Iris pigment epithelial cell (primary cell): ENCODE data around the gene MAJIN.

Experiments
- DNase-seq: peaks from one replicate; pipeline ENCODE4 v3.0.0-alpha.2; 2011; ENCODE audit warnings: low read depth

The MAJIN gene

DNA sequence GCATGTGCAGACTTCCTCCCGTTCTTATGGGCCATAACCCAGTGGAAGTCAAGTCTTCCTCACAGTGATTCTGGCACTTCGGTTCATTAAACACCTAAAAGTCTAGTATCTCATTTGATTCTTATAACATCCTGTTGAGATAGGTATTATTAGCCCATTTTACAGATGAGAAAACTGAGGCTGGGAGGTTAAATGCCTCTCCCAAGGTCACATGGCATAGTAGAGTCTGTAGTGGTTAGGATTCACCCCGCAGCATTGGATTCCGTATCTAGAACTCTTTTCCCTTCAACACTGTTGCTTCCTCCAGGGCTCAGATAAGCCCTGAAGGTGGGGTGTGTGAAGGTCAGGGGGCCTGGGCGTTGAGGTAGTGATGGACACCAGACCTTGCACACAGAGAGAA, 39.6 kb downstream of the MAJIN start:
- DNase-seq: no peak

DNA sequence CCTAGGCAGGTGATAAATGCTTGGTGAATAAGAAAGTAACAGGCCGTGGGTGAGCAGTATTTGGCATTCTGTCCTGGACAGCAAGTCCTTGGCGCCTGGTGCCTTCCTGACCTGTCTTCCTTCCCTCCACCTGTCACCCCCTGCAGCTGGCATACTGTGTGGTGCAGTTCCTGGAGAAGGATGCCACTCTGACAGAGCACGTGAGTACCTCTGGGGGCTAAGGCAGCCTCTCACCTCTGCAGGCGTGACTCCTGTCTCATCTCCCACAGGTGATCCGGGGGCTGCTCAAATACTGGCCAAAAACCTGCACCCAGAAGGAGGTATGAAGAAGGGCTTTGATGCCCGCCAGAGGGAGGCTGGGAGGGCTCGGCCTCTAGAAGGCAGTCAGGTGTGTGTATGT, 40.6 kb downstream of the MAJIN start:
- DNase-seq: no peak

DNA sequence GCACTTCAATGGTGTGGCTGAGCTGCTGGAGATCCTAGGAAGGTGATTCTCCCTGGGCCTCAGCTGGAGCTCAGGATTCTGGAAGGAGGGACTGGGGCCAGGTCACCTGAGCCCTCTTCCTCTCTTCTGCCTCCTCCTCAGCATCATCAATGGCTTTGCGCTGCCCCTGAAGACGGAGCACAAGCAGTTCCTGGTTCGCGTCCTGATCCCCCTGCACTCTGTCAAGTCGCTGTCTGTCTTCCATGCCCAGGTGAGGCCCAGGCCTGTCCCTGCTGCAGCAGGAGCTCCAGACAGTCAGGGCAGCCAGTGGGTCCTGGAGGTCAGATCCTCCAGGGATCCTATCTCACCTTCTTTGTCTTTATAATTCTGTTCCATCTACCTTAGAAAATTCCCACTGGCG, 41.6 kb downstream of the MAJIN start:
- DNase-seq: no peak

DNA sequence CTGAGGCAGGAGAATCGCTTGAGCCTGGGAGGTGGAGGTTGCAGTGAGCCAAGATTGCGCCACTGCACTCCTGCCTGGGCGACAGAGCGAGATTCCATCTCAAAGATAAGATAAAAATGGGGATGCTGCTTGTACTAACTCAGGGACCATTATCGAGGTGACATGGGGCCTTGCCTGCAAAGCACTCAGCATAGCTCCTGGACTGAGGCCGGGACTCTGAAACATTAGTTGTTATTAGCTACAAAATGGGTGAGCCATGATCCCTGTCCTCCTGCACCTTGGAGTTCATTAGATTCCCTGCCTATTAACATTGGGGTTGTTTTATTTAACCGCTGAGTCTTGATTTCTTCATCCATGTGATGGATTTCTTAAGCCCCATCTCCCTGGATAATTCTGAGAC, 42.3 kb downstream of the MAJIN start:
- no peak for DNase-seq

DNA sequence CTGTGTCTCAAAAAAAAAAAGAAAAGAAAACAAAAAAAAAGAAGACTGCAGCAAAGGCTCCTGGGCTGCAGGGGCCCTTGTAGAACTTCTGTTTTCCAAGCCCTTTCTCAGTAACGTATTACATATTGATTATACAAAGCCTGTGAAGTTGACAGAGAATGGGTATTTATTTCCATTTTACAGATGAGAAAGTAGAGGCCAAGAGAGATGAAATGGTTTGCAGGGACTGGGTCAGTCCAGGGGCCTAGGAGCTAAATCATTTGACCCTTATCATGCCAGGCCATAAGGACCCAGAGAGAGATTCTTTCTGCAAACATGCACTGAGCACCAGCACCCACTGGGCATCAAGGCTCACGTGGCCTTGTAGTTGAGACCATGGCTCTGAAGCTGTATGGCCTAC, 43.0 kb downstream of the MAJIN start:
- DNase-seq: no peak

DNA sequence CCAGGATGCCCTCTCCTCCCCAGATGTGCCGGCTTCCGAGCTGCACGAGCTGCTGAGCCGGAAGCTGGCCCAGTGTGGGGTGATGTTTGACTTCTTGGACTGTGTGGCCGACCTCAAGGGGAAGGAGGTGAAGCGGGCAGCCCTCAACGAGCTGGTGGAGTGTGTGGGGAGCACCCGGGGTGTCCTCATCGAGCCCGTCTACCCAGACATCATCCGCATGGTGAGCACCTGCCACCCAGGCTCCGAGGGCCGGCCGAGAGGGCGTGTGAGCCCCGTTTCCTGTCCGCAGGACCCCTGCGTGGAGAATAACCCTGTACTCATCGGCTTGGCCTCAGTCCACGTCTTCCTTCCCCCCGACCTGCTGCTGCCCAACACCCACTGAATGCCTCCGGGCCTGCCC, 45.2 kb downstream of the MAJIN start:
- no peak for DNase-seq

DNA sequence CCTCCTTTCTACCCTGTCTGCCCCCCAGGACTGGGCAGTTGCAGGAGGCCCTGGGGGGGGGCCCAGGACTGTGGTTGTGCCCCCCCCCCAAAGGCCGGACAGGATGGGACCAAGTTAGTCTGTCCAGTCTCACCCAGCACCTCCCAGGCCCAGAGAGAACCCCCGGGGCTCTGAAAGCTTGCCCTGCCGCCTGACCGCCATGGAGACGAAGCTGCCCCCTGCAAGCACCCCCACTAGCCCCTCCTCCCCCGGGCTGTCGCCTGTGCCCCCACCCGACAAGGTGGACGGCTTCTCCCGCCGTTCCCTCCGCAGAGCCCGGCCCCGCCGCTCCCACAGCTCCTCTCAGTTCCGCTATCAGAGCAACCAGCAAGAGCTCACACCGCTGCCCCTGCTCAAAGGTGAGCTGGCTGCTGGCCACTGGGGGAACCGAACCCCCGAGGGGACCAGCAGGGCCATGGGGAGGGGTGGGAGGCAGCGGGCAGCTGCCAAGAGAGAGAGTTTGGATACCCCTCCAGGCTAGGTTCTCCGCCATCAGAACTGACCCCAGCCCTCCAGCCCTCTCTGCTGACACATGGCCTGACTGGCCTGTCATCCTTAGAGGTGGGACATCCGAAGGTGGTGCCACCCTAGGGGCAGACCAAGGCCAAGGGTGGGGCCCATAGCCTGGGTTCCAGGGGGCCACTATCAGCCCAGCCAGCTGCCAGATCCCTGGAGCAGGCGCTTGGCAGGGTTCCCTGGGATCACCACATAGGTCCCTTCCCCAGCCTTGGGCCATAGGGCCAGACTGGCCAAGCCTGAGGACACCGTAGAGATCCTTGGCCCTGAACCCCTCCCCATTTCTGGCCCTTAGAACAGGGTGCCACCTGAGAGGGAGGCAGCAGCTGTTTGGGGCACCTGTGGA, 46.1 kb downstream of the MAJIN start:
- no peak for DNase-seq

DNA sequence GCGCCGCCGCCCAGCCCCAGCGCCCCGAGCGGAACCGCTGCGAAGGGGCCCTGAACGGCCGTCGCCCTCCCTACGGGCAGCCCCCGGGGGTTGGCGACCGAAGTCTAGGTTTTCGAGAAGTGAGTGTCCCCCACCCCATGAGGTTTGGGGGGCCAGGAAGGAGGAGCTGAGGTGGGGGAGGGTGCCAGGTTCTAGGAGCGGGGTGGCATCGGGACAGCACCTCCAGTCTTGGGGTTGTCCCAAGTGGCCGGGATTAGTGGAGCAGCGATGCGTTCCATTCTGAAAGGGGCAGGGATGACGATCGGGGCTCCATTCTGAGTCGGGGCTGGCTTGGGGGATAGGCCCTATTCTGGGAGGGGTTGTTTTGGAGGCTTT, 47.0 kb downstream of the MAJIN start:
- DNase-seq: no peak

DNA sequence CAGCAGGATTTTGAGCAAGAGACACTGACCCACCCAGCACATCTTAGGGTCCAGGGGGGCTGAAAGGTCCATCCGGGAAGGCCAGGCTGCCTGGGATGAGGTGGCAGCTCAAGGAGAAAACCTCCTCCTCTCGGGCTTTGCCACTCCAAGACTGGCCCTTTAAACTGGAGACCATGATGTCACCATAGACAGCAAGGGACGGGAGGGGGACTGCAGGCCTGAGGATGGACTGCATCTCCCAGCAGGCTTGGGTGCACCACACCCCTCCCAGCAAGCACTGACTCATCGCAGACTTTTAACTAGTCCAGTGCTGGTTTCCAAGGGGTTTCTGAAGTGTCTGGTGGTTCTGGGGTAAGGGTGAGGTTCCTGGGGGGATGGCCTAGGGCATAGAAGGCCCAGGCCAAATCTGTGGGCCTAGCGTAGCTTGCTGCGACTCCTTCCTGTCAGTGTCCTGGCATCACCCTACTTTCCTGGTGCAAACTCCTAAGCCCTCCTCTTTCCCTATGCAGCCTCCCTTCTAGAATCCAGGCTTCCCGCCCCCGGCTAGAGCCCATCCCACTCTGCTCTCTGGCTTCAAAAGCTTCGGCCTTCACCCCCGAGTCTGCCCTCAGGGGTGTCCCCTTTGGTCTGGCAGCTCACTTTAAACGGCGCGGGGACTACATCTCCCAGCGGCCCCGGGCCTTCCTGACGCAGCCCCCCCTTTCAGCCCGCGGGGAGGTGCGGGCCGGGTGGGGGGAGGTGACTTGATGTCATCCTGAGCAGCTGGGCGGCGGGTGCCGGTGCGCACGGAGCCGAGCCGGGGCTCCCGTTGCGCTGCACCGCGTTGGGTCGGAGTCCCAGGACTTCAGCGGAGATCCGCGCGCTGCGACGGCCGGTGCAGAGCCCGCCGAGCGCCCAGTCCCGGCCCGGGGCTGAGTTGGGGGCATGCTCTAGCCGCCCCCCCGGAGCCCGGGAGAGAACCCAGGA, 47.7 kb downstream of the MAJIN start, which contains the start of gene PPP2R5B:
PPP2R5B (plus strand) TSS at position 746 of the 966 bp plus-strand sequence. CDS start 1,046 bp downstream, outside the sequence.
- DNase-seq: peak; percentile 95

DNA sequence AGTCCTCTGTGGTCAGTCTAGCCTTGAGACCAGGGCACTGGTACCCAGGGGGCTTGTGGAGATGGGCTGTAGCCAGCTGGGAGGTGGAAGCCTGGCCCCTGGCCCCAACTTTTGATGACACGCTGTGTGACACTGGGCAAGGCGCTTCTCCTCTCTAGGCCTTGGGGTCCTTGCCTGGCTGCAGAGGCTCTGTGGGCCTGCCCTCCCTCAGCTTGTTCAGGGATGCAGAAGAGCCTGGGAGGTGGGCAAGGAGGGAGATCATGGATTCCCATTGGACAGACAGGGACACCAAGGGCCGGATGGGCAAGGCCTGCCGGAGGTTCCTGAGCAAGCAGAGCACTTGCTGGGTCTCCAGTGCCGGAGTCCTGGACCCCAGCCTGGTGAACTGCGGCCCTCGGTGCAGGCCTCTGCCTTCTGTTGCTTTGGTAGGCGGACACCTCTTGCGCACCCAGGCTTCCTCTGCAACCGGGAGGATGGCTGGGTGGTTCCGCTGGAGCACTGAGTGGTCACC, 48.7 kb downstream of the MAJIN start:
- no peak for DNase-seq

DNA sequence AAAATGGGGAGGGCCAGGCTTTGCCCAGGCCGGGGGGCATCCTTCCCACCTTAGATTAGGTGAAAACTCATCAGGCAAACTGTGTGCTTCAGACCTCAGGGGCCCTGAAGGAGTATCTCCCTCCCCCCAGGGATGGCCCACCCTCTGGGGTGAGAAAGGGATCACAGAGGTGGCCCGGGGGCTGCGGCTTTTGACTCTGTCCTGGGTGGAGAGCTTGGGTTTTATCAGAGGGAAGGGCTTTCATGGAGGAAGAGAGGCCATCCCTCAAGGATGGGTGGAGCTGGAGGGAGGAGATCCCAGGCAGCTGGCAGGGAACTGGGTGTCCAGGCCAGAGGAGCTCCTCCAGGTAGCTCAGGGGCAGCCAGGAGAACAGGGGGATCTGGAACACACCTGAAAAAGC, 50.5 kb downstream of the MAJIN start:
- no peak for DNase-seq

DNA sequence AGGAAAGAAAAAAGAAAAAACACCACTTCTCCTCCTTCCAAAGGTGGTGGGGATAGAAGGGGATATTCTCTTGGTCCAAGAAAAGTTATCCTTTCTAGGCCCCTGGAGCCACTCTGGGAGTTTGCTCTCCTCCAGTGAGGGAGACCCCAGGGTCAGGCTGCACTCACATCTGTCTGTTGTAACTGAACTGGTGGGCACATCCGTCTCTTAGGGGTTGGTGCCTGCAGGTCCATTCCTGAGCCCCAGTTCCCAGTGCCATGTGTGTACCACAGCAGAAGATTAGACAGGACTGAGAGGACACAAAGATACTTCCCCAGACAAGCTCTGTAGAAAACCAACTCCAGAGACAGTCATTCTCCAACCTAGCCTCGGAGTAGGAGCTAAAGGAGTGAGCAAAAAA, 51.8 kb downstream of the MAJIN start:
- DNase-seq: no peak

DNA sequence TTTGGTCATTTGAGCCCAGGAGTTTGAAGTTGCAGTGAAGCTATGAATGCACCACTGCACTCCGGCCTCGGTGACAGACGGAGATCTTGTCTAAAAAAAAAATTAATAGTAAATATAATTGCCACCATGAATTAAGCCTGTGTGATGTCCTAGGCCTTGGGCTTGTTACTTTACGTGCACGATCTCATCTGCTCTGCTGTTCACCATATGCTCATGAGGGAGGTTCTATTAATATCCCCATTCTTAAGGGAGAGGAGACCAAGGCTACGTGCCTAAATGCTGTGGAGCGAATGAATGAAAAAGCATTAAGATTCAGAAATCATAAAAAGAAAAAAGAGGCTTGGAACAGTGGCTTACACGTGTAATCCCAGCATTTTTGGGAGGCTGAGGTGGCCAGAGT, 52.3 kb downstream of the MAJIN start:
- DNase-seq: no peak

DNA sequence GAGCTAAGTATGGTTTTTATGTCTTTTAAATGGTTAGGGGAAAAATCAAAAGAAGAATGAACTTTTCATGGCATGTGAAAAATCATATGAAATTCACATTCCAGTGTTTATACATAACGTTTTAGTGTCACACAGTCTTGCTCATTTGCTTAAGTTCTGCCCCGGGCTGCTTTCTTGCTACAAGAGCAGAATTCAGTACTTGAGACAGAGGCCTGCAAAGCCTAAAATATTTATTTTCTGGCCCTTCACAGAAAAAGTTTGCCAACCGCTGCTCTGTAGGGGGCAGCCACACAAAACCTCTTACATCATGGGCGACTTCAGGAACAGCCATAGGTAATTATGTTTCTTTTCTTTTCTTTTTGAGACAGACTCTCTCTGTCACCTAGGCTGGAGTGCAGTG, 53.9 kb downstream of the MAJIN start:
- DNase-seq: peak; percentile 70

DNA sequence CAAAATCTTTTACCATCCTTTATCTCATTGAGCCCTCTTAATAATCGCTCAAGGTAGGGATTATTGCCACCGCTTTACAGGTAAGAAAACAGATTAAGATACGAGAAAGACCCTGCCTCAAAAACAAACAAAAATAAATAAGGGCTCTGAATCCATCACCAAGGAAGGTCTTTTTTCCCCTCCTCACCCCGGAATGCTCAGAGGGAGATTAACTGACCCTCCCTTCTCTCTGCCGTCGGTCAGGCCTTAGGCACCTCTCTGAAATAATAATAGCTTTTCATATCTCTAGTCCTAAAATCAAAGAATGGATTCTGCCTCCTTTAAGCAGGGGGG, 54.3 kb downstream of the MAJIN start:
- DNase-seq: no peak

DNA sequence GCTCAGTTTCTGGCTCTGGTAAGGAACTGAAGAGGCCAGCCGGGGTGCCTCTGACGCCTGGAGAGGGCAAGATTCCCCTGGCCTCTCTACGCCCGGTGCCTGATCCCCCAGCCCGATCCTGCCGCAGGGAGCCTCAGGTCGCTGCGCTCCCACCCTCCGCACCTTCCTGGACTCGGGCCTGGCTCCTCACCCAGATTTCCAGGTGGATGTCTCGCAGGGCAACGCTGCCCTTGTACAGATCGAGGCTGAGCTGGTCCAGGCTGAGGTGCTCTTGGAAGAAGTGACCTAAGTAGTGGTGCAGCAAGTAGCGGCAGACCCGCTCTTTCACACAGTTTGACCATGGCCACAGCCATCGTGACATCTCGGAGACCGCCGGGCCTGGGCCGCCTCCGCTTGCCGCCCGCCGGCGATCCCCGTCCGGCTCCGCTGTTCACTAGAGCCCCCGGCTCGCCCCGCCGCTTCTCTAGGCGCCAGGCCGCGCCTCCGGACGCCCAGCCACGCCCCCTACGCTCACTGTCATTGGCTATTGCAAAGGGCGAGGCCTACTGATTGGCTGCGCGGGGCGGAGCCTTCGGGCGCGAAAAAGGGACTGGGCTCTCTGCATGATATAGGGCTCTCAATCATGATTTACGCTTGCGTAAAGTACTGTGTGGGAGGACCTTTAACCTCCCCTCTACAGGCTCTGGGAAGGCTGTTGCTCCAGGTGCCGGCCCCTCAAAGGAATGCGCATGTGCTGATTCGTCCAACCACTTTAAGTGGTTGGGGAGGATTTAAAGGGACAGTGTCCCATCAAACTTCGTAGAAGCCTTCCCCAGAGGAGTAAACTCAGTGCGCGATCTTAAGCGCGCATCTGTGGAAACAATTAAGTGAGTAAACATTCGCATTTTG, 54.9 kb downstream of the MAJIN start, which contains the start of gene ATG2A:
ATG2A (minus strand) TSS at position 435 of the 888 bp plus-strand sequence; CDS start at position 361, 74 bp downstream.
- peak; percentile 100 for DNase-seq

DNA sequence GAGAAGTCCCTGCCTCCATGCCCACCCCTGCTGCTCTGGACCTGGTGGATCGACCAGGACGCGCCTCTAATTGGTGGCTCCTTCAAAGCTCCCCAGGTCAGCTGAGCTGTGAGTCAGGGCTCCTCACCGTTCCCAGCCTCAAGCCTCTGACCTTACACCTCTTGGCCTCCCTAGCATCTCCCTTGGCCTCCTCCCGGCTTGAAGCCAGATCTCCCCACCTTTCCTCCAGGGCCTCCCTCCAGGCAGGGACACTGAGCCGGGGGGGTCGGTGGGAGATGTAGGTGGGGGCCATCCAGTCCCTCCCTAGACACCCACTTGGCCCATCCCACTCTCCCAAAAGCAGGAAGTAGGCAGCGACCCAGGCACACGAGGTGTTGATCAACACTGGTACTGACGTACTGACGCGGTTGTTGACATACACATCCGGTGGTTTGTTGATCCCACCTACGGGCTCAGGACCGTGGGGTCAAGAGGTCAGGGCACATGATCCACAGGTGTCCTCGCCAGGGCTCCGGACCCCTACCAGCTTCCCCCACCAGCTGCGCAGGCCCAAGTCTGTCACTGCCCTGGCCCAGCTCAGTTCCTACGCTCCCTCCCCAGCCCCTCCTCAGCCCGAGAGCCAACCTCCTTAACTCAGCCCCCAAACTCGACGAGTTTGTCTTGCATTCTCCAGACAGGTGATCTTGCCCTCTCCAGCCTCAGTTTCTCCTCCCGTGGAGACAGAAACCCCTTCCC, 55.7 kb downstream of the MAJIN start:
- DNase-seq: peak; percentile 50

DNA sequence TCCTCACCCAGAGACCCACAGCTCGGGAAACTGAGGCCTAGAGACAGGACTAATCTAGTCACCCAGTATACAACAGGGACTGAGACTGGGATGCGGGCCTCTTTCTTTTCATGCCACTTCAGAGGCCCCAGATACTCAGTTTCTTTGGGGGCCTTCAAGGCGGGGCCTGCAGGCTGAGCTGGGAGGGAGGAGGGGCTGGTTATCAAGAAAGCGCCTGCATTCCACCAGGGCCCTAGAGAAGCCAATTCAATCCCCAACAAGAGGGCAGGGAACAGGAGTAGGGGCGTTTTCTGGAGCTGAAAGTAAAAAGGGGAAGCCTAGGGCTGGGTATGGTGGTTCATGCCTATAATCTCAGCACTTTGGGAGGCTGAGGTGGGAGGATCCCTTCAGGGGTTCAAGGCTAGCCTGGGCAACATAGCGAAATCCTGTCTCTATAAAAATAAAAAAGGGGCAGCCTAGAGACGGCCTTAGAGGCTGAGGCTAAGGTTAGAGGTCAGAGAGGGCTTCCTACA, 56.5 kb downstream of the MAJIN start:
- no peak for DNase-seq

DNA sequence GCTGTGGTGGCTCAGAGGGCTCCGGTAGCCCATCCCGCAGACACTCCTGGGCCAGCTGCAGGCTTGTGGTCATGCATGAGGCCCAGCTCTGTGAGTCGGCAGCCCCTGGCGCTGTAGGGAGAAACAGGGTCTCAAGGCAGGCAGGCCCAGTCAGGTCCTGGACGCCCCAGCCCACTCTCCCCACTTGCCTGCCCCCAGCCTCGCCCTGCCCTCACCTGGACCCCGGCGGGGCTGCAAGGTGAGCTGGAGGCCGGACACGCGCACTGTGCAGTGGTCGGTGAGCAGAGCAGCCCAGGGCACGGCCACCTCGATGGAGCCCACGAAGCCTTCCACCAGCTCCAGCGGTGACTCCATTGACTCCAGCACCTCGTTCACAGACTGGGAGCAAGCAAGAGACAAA, 57.8 kb downstream of the MAJIN start:
- no peak for DNase-seq

DNA sequence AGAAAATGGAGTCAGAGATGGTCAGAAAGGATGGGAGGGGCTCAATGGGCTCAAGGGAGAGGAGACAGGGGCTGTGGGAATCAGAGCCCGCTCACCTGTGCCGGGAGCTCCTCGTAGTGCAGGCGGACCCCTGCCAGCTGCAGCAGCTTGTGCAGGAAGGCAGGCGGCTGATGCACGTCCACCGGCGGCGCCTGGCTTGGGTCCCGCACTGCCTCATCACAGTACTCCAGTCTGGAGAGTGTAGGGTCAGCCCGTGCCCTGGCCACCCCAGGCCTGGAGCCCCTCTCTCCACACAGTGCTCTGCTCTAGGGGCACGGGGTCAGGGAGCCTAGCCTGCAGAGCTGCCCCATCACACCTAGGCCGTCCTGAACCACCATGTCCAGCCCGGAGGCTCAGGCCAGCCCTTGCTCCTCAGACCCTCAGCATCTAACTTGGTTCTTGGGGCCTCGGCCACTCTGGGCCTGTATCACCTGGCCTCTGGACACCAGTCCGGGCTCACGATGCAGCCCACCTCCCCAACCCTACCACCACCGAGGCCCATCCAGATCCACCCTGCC, 58.7 kb downstream of the MAJIN start:
- no peak for DNase-seq
